Adipocyte (in vitro differentiated cells): ENCODE results near the gene PLEKHA5.

Experiments
- DNase-seq: peaks from one replicate; pipeline ENCODE4 v3.0.0-alpha.2; 2015; ENCODE audit warnings: low read depth
- H3K27me3 ChIP-seq: replicated peaks from 2 replicates; pipeline ENCODE4 v1.7.0; 2013; ENCODE audit warnings: mild to moderate bottlenecking, low read length, moderate library complexity; ENCODE audit not compliant: control insufficient read depth, insufficient read depth
- H3K36me3 ChIP-seq: 2 replicates; pipeline ENCODE4 v1.7.0; 2013; ENCODE audit warnings: low read length, mild to moderate bottlenecking, moderate library complexity; ENCODE audit not compliant: control insufficient read depth, insufficient read depth, severe bottlenecking
- H3K4me1 ChIP-seq: 2 replicates; pipeline ENCODE4 v1.7.0; 2013; ENCODE audit warnings: mild to moderate bottlenecking, low read length, moderate library complexity; ENCODE audit not compliant: control insufficient read depth, insufficient read depth
- H3K4me3 ChIP-seq: 2 replicates; pipeline ENCODE4 v1.7.0; 2013; ENCODE audit warnings: mild to moderate bottlenecking, low read length, moderate library complexity
- H3K9ac ChIP-seq: 2 replicates; pipeline ENCODE4 v1.7.0; 2013; ENCODE audit warnings: mild to moderate bottlenecking, low read length, moderate library complexity
- H3K9me3 ChIP-seq: 2 replicates; pipeline ENCODE4 v1.7.0; 2013; ENCODE audit warnings: mild to moderate bottlenecking, low read length, moderate library complexity; ENCODE audit not compliant: control insufficient read depth

The PLEKHA5 gene

GRCh38 chr12:19151298-19151697, 21.8 kb downstream of the PLEKHA5 start:
- Histone ChIP-seq H3K4me1 (peaks cover 13% of the 10 kb centered on the region), H3K36me3 (no peaks in the 10 kb centered on the region), H3K9me3 (no peaks in the 10 kb centered on the region), H3K4me3 (no peak overlapping the region), H3K27me3 (no peaks in the 10 kb centered on the region), H3K9ac (no peak overlapping the region)
- DNase-seq = no peak

- Histone ChIP-seq H3K36me3 (no peaks in the 10 kb centered on the region), H3K27me3 (no peaks in the 10 kb centered on the region), H3K9me3 (no peaks in the 10 kb centered on the region), H3K4me3 (no peak overlapping the region), H3K4me1 (peaks cover 16% of the 10 kb centered on the region), H3K9ac (no peak overlapping the region)
- no peak for DNase-seq
Measured at GRCh38 chr12:19153396-19153795, 23.9 kb downstream of the PLEKHA5 start.

- Histone ChIP-seq H3K9me3 (no peaks in the 10 kb centered on the region), H3K27me3 (no peaks in the 10 kb centered on the region), H3K9ac (no peak overlapping the region), H3K4me3 (no peak overlapping the region), H3K36me3 (no peaks in the 10 kb centered on the region), H3K4me1 (peaks cover 29% of the 10 kb centered on the region)
- peak; percentile 29 for DNase-seq
Measured at GRCh38 chr12:19154686-19155085, 25.2 kb downstream of the PLEKHA5 start.

GRCh38 chr12:19155981-19156734, 26.6 kb downstream of the PLEKHA5 start:
- no peak for DNase-seq
- H3K36me3 ChIP-seq = no peaks in the 10 kb centered on the region
- H3K27me3 ChIP-seq = no peaks in the 10 kb centered on the region
- H3K9ac ChIP-seq = no peak overlapping the region
- H3K4me1 ChIP-seq = peaks cover 30% of the 10 kb centered on the region
- H3K4me3 ChIP-seq = no peak overlapping the region
- H3K9me3 ChIP-seq = no peaks in the 10 kb centered on the region

- Histone ChIP-seq H3K27me3 (no peaks in the 10 kb centered on the region), H3K4me1 (peaks cover 30% of the 10 kb centered on the region), H3K4me3 (no peak overlapping the region), H3K36me3 (no peaks in the 10 kb centered on the region), H3K9ac (no peak overlapping the region), H3K9me3 (no peaks in the 10 kb centered on the region)
- peak; percentile 70 for DNase-seq
Measured at GRCh38 chr12:19158923-19159322, 29.4 kb downstream of the PLEKHA5 start.

- no peak overlapping the region for H3K4me3 ChIP-seq
- H3K4me1 ChIP-seq = peaks cover 18% of the 10 kb centered on the region
- H3K9ac ChIP-seq = no peak overlapping the region
- no peaks in the 10 kb centered on the region for H3K36me3 ChIP-seq
- H3K27me3 ChIP-seq = no peaks in the 10 kb centered on the region
- no peak for DNase-seq
- no peaks in the 10 kb centered on the region for H3K9me3 ChIP-seq
Measured at GRCh38 chr12:19161216-19161615, 31.7 kb downstream of the PLEKHA5 start.

- no peaks in the 10 kb centered on the region for H3K36me3 ChIP-seq
- no peaks in the 10 kb centered on the region for H3K9me3 ChIP-seq
- no peaks in the 10 kb centered on the region for H3K27me3 ChIP-seq
- no peak overlapping the region for H3K4me3 ChIP-seq
- no peak overlapping the region for H3K9ac ChIP-seq
- H3K4me1 ChIP-seq = no peaks in the 10 kb centered on the region
- no peak for DNase-seq
Measured at GRCh38 chr12:19165451-19165850, 35.9 kb downstream of the PLEKHA5 start.

GRCh38 chr12:19166387-19166786, 36.9 kb downstream of the PLEKHA5 start:
- no peaks in the 10 kb centered on the region for H3K9me3 ChIP-seq
- no peak overlapping the region for H3K9ac ChIP-seq
- no peaks in the 10 kb centered on the region for H3K27me3 ChIP-seq
- H3K4me3 ChIP-seq = no peak overlapping the region
- no peak for DNase-seq
- H3K4me1 ChIP-seq = no peaks in the 10 kb centered on the region
- no peaks in the 10 kb centered on the region for H3K36me3 ChIP-seq

GRCh38 chr12:19166956-19167355, 37.4 kb downstream of the PLEKHA5 start:
- H3K9ac ChIP-seq = no peak overlapping the region
- H3K4me1 ChIP-seq = no peaks in the 10 kb centered on the region
- DNase-seq = peak; percentile 30
- H3K27me3 ChIP-seq = no peaks in the 10 kb centered on the region
- no peaks in the 10 kb centered on the region for H3K36me3 ChIP-seq
- H3K4me3 ChIP-seq = no peak overlapping the region
- H3K9me3 ChIP-seq = no peaks in the 10 kb centered on the region

- H3K9ac ChIP-seq = no peak overlapping the region
Measured at GRCh38 chr12:19167708-19168107, 38.2 kb downstream of the PLEKHA5 start.

GRCh38 chr12:19168644-19169043, 39.1 kb downstream of the PLEKHA5 start:
- H3K4me1 ChIP-seq = no peaks in the 10 kb centered on the region
- H3K4me3 ChIP-seq = no peak overlapping the region
- no peak for DNase-seq
- no peak overlapping the region for H3K9ac ChIP-seq
- H3K9me3 ChIP-seq = no peaks in the 10 kb centered on the region
- H3K36me3 ChIP-seq = no peaks in the 10 kb centered on the region
- H3K27me3 ChIP-seq = no peaks in the 10 kb centered on the region

More at GRCh38 chr12:19167708-19168107, 38.2 kb downstream of the PLEKHA5 start:
- Histone ChIP-seq H3K9me3 (no peaks in the 10 kb centered on the region), H3K36me3 (no peaks in the 10 kb centered on the region), H3K4me1 (no peaks in the 10 kb centered on the region), H3K4me3 (no peak overlapping the region), H3K27me3 (no peaks in the 10 kb centered on the region)
- no peak for DNase-seq

- DNase-seq = no peak
- no peak overlapping the region for H3K9ac ChIP-seq
- no peaks in the 10 kb centered on the region for H3K27me3 ChIP-seq
- no peaks in the 10 kb centered on the region for H3K9me3 ChIP-seq
- no peaks in the 10 kb centered on the region for H3K4me1 ChIP-seq
- no peaks in the 10 kb centered on the region for H3K36me3 ChIP-seq
- H3K4me3 ChIP-seq = no peak overlapping the region
Measured at GRCh38 chr12:19169222-19169621, 39.7 kb downstream of the PLEKHA5 start.
